ENCODE data around the gene THADA. TPM values are rescaled to one million over a fixed set of nuclear protein-coding genes. Genes with fewer than 3 reads are reported as not detected.

The THADA gene
- total and polyA plus RNA-seq, 8 donors = 32.9 to 42.7 (median 37.2) TPM

DNA sequence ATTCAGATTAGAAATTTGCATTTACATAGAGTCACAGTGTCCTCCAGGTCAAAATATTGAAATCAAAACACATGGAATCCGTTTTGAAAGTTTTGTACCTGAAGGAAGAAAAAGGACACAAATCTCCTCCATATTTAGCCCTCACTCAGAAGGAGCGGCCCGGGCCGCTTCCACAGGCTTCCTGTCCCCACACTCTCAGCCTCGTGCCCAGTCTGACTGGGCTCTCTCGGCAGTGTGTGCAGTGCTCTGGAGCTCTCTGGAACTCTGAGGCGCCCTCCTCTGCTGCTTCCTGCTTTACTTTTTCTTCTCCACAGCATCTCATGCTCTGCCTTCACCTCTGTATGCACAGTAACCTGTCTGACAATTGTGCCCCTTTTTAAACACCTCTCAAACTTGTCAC, 347.2 kb downstream of the THADA start:
- ATAC-seq (no peak), DNase-seq (no peak)
- Histone ChIP-seq H3K27ac (no peak overlapping the region), H3K4me3 (no peak overlapping the region), H3K4me1 (peaks cover 0 to 3% of the 10 kb centered on the region in 2 donors), H3K36me3 (peaks cover 0 to 6% of the 10 kb centered on the region in 2 donors), H3K27me3 (no peaks in the 10 kb centered on the region), H3K9me3 (no peaks in the 10 kb centered on the region)
- intact Hi-C loops (cut with DNase I) = no loop called here
- TF ChIP-seq, protein P1, sequence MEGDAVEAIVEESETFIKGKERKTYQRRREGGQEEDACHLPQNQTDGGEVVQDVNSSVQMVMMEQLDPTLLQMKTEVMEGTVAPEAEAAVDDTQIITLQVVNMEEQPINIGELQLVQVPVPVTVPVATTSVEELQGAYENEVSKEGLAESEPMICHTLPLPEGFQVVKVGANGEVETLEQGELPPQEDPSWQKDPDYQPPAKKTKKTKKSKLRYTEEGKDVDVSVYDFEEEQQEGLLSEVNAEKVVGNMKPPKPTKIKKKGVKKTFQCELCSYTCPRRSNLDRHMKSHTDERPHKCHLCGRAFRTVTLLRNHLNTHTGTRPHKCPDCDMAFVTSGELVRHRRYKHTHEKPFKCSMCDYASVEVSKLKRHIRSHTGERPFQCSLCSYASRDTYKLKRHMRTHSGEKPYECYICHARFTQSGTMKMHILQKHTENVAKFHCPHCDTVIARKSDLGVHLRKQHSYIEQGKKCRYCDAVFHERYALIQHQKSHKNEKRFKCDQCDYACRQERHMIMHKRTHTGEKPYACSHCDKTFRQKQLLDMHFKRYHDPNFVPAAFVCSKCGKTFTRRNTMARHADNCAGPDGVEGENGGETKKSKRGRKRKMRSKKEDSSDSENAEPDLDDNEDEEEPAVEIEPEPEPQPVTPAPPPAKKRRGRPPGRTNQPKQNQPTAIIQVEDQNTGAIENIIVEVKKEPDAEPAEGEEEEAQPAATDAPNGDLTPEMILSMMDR (IDR thresholded peaks at IDR 0.05) = no peak

DNA sequence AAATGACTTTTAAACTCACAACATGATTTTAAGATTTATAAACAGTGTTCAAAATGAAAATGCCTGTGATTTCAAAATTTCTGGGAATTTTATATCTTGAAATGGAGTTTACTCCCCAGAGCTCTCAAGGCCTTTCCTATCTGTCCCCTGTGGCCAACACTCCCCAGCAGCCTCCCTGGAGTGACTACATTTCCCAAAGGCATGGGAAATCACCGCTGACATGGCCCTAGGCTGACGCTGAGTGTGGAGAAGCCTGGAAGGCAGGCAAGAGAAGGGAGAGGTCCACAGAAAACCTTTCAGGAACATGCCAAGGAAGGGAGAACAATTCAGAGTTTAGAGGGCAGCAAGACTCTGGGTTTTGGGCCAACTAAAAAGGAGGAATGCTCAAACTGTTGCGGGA, 349.2 kb downstream of the THADA start:
- H3K27ac ChIP-seq = no peak overlapping the region
- no peak overlapping the region for H3K4me3 ChIP-seq
- DNase-seq = no peak

GRCh38 chr2:43241558-43241957, 354.3 kb downstream of the THADA start:
- ATAC-seq = no peak
- intact Hi-C loops (cut with DNase I) = no loop called here

More for the DNA sequence above, 349.2 kb downstream of the THADA start:
- H3K4me1 ChIP-seq = peaks cover 0 to 3% of the 10 kb centered on the region in 2 donors
- H3K36me3 ChIP-seq = peaks cover 0 to 6% of the 10 kb centered on the region in 2 donors
- ATAC-seq = no peak
- intact Hi-C loops (cut with DNase I) = no loop called here
- no peaks in the 10 kb centered on the region for H3K27me3 ChIP-seq
- H3K9me3 ChIP-seq = no peaks in the 10 kb centered on the region
- TF ChIP-seq, protein P1 (IDR thresholded peaks at IDR 0.05) = no peak

DNA sequence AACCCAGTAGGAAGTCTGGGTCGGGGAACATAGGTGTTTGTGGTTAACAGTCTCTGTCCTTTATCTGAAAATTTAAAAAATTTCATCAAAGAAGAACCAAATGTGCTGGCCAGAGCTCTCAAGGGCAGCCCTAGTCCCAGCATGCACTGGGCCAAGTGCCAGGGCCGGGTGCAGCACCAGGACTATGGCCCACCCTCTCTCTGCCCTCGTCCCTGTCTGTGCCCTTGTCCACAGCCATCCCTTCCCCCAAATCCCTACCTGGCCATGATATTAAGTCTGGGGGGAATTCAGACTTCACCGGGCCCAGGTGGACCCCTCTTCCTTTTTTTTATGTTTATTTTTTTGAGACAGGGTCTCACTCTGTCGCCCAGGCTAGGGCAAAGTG, 355.1 kb downstream of the THADA start:
- H3K4me1 ChIP-seq = peaks cover 0 to 29% of the 10 kb centered on the region in 2 donors
- no peak overlapping the region for H3K4me3 ChIP-seq
- H3K27me3 ChIP-seq = no peaks in the 10 kb centered on the region
- H3K9me3 ChIP-seq = no peaks in the 10 kb centered on the region
- no peak for ATAC-seq
- peaks cover 0 to 6% of the 10 kb centered on the region in 2 donors for H3K36me3 ChIP-seq
- TF ChIP-seq, protein P1 (IDR thresholded peaks at IDR 0.05) = no peak
- no peak for DNase-seq
- intact Hi-C loops (cut with DNase I) = no loop called here
- peak overlapping the region; percentile 41 to 79 for H3K27ac ChIP-seq

More at GRCh38 chr2:43241558-43241957, 354.3 kb downstream of the THADA start:
- H3K4me1 ChIP-seq = peaks cover 0 to 23% of the 10 kb centered on the region in 2 donors
- no peak for DNase-seq
- no peak overlapping the region for H3K4me3 ChIP-seq
- H3K36me3 ChIP-seq = peaks cover 0 to 6% of the 10 kb centered on the region in 2 donors
- no peaks in the 10 kb centered on the region for H3K27me3 ChIP-seq
- H3K27ac ChIP-seq = no peak overlapping the region
- H3K9me3 ChIP-seq = no peaks in the 10 kb centered on the region
- TF ChIP-seq, protein P1 (IDR thresholded peaks at IDR 0.05) = no peak

GRCh38 chr2:43239981-43240765, 355.7 kb downstream of the THADA start:
- intact Hi-C loops (cut with DNase I) = loop anchor here in 1 of 2 donors (10.0 kb wide), 3 partner anchors 245 to 405 kb away; no protein-coding TSS in a partner anchor
- no peaks in the 10 kb centered on the region for H3K27me3 ChIP-seq
- peak; percentile 28 for ATAC-seq
- H3K36me3 ChIP-seq = peaks cover 0 to 6% of the 10 kb centered on the region in 2 donors
- no peak overlapping the region for H3K4me3 ChIP-seq
- peak overlapping the region; percentile 41 to 79 for H3K27ac ChIP-seq
- H3K9me3 ChIP-seq = no peaks in the 10 kb centered on the region
- peaks cover 0 to 29% of the 10 kb centered on the region in 2 donors for H3K4me1 ChIP-seq
- TF ChIP-seq, protein P1 (IDR thresholded peaks at IDR 0.05) = no peak
- no peak for DNase-seq
